K562 (cell line): Measurements from ENCODE around the gene ATRNL1. TPM values are rescaled to one million over a fixed set of nuclear protein-coding genes. Genes with fewer than 3 reads are reported as not detected.

ENCODE experiments used
- ATAC-seq: fragments of 200-7000 bp; cut with Tn5 transposase; 3 replicates; pipeline ENCODE4 v1.9.1; 2020; ENCODE audit warnings: moderate library complexity
- BruUV-seq: library from RNA; stranded (reverse); fragments of 400-500 nt; replicated peaks from 2 replicates; lab custom pipeline; 2021; lab: Mats Ljungman, UMichigan
- CTCF ChIA-PET: fragments of 300-600 bp; formaldehyde crosslinking; extraction: SDS; loops from one replicate; lab custom pipeline; 2021; ENCODE audit warnings: low intra/inter-chr PET ratio; lab: Yijun Ruan, JAX
- POLR2A ChIA-PET: fragments of 300-600, 350-650 bp; sonication (Branson Sonifier 250); formaldehyde crosslinking; extraction: SDS; loops from one replicate; lab custom pipeline; 2021; ENCODE audit warnings: antibody characterized with exemption, inconsistent platforms; lab: Yijun Ruan, JAX
- DNase-seq, 4 experiments: peaks; one replicate each; pipeline versions ENCODE4 v3.0.0 to v3.0.0-alpha.2; 2011 to 2018; ENCODE audit warnings: low spot score in 3 of 4, mixed read lengths in 3 of 4; ENCODE audit errors: extremely low read depth in 1 of 4
- FAIRE-seq: peaks from 2 replicates; lab custom pipeline; 2011; peaks lifted over from hg19 to GRCh38; lab: Jason Lieb, UNC
- H2AFZ ChIP-seq: 2 replicates; pipeline ENCODE4 v1.6.0; 2011; ENCODE audit warnings: low read depth, low read length, control low read depth, inconsistent platforms
- H3K27ac ChIP-seq: fragments of 200-600 bp; 3 replicates; pipeline ENCODE4 v1.8.0; 2011; ENCODE audit warnings: low read depth, mild to moderate bottlenecking, control low read depth, inconsistent platforms, low read length, moderate library complexity, mixed read lengths; ENCODE audit errors: extremely low read depth
- H3K27me3 ChIP-seq, 2 experiments: fragments of 300-600 bp in 1 of 2; 2 replicates in 1 of 2; 3 replicates in 1 of 2; pipeline versions ENCODE4 v1.6.0 to v1.8.0; 2011; ENCODE audit warnings: inconsistent platforms in 2 of 2, low read length in 2 of 2, mild to moderate bottlenecking in 1 of 2, mixed read lengths in 1 of 2, moderate library complexity in 1 of 2; ENCODE audit not compliant: control insufficient read depth in 2 of 2, insufficient read depth in 2 of 2
- H3K36me3 ChIP-seq: fragments of 300-600 bp; 3 replicates; pipeline ENCODE4 v1.8.0; 2011; ENCODE audit warnings: mild to moderate bottlenecking, low read length, inconsistent platforms; ENCODE audit not compliant: control insufficient read depth, insufficient read depth
- H3K4me1 ChIP-seq, 2 experiments: fragments of 200-600 bp in 1 of 2; replicated peaks in 1 of 2; 2 replicates in 1 of 2; 3 replicates in 1 of 2; pipeline versions ENCODE4 v1.5.1 to v1.8.0; 2011; ENCODE audit warnings: inconsistent platforms in 2 of 2, low read length in 2 of 2, mild to moderate bottlenecking in 1 of 2, mixed read lengths in 1 of 2, moderate library complexity in 1 of 2; ENCODE audit not compliant: control insufficient read depth in 2 of 2, insufficient read depth in 2 of 2
- H3K4me2 ChIP-seq: 2 replicates; pipeline ENCODE4 v1.6.1; 2011; ENCODE audit warnings: low read length, control low read depth, inconsistent platforms, mixed read lengths; ENCODE audit not compliant: insufficient read depth
- H3K4me3 ChIP-seq: fragments of 200-600 bp; sonication (generic), shearing (Covaris generic); 2 replicates; pipeline ENCODE4 v1.5.1; 2016; ENCODE audit warnings: control low read depth, inconsistent platforms
- H3K79me2 ChIP-seq: fragments of 200-600 bp; 3 replicates; pipeline ENCODE4 v1.8.0; 2011; ENCODE audit warnings: low read length, inconsistent platforms; ENCODE audit not compliant: control insufficient read depth, insufficient read depth
- H3K9ac ChIP-seq, 2 experiments: 2 replicates each; pipeline versions ENCODE4 v1.6.0 to v1.6.1; 2011; ENCODE audit warnings: low read depth in 2 of 2, low read length in 2 of 2, control low read depth in 1 of 2, inconsistent platforms in 1 of 2, mild to moderate bottlenecking in 1 of 2, mixed read lengths in 1 of 2; ENCODE audit not compliant: insufficient read depth in 1 of 2
- H3K9me1 ChIP-seq: one replicate; pipeline ENCODE4 v1.6.0; 2011; ENCODE audit warnings: inconsistent platforms, mild to moderate bottlenecking, low read length, moderate library complexity; ENCODE audit not compliant: control insufficient read depth, insufficient read depth
- H3K9me3 ChIP-seq: replicated peaks from 2 replicates; pipeline ENCODE4 v1.5.1; 2011; ENCODE audit warnings: low read depth, low read length, inconsistent platforms; ENCODE audit not compliant: control insufficient read depth, insufficient read depth
- H4K20me1 ChIP-seq: replicated peaks from 2 replicates; pipeline ENCODE4 v1.6.1; 2011; ENCODE audit warnings: low read length, inconsistent platforms, mixed read lengths; ENCODE audit not compliant: control insufficient read depth, insufficient read depth
- TSC22D4 ChIP-seq: fragments of 450-650 bp; IDR thresholded peaks from 2 replicates; pipeline ENCODE4 v1.6.1; 2016; ENCODE audit warnings: missing genetic modification characterization, missing biosample characterization, control low read depth
- WGBS: fragments of 100-300 bp; shearing (Covaris generic); methylation state at CpG from one replicate; pipeline ENCODE4 v1.1.6; 2016; ENCODE audit warnings: low coverage, mixed read lengths; ENCODE audit not compliant: insufficient coverage; ENCODE audit errors: missing lambda C conversion rate; 5-methylcytosine and 5-hydroxymethylcytosine counted together
- in situ Hi-C: fragments of 300-500 bp; cut with MboI; formaldehyde crosslinking; loops from 4 replicates; pipeline ENCODE4 v1.15.0; 2018; ENCODE audit warnings: inconsistent platforms, mixed read lengths
- intact Hi-C: fragments of 100-400 bp; cut with micrococcal nuclease; formaldehyde crosslinking; loops from 2 replicates; pipeline ENCODE4 v1.14.2; 2022
- polyA plus RNA-seq, 8 experiments: library from polyadenylated mRNA; depleted of rRNA in 4 of 8; stranded (reverse) in 5 of 8; unstranded in 3 of 8; fragments of >200 nt; fragmentation: Nextera tagmentation in 2 of 8; fragmentation: Illumina TruSeq in 1 of 8; extraction: Ambion mirVana in 2 of 8; extraction: Trizol in 1 of 8; gene quantifications; 2 replicates each; pipeline versions ENCODE4 v1.2.1 to v1.2.3, GENCODE V29; 2011 to 2014; ENCODE audit warnings: inconsistent platforms in 1 of 8, missing spikeins in 1 of 8
- total RNA-seq, 7 experiments: library from RNA; depleted of rRNA in 6 of 7; stranded (reverse); fragments of >200 nt in 6 of 7; fragmentation: Illumina TruSeq in 2 of 7; extraction: Trizol in 2 of 7; gene quantifications; 2 replicates each; pipeline versions ENCODE4 v1.2.1 to v1.2.3, GENCODE V29; 2011 to 2021; ENCODE audit warnings: low replicate concordance in 1 of 7
- TF ChIP-seq, protein P1 (sequence below): fragments of 450-650 bp; formaldehyde crosslinking; IDR thresholded peaks from 2 replicates; pipeline ENCODE4 v1.4.0; 2020; ENCODE audit warnings: mild to moderate bottlenecking, mixed read lengths
- TF ChIP-seq, protein P2 (sequence below): fragments of 450-650 bp; formaldehyde crosslinking; IDR thresholded peaks from 2 replicates; pipeline ENCODE4 v1.4.0; 2022; ENCODE audit warnings: missing genetic modification characterization

Gene ATRNL1
- total and polyA plus RNA-seq, 9 of the 15 experiments (the other 6 are each of a cell fraction or from before 2014, with no cell fraction given): 0.18 TPM; not detected in 8

DNA sequence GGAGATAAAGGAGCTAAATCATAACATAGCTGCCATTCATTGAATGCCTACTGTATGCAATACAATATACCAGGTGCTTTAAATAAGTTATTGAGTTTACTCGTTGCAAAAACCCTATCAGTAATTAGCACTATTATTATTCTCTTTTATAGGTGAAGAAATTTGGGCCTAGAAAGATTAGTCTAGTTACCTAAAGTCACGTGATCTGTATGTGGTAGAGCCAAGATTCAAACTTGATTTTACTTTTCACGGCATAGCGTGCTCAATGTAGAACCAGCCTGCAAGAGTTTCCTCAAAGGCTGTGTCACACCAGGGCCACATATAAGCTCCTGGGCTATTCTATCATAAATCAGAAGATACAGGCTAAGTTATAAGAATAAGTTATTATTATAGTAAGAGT lies 740.0 kb downstream of the ATRNL1 start:
- intact Hi-C loops: no loop called here
- TF ChIP-seq TSC22D4 (tag): no peak
- TF ChIP-seq, protein P1, sequence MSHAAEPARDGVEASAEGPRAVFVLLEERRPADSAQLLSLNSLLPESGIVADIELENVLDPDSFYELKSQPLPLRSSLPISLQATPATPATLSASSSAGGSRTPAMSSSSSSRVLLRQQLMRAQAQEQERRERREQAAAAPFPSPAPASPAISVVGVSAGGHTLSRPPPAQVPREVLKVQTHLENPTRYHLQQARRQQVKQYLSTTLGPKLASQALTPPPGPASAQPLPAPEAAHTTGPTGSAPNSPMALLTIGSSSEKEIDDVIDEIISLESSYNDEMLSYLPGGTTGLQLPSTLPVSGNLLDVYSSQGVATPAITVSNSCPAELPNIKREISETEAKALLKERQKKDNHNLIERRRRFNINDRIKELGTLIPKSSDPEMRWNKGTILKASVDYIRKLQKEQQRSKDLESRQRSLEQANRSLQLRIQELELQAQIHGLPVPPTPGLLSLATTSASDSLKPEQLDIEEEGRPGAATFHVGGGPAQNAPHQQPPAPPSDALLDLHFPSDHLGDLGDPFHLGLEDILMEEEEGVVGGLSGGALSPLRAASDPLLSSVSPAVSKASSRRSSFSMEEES (CRISPR knock-in tag): peak; percentile 84
- TF ChIP-seq, protein P2, sequence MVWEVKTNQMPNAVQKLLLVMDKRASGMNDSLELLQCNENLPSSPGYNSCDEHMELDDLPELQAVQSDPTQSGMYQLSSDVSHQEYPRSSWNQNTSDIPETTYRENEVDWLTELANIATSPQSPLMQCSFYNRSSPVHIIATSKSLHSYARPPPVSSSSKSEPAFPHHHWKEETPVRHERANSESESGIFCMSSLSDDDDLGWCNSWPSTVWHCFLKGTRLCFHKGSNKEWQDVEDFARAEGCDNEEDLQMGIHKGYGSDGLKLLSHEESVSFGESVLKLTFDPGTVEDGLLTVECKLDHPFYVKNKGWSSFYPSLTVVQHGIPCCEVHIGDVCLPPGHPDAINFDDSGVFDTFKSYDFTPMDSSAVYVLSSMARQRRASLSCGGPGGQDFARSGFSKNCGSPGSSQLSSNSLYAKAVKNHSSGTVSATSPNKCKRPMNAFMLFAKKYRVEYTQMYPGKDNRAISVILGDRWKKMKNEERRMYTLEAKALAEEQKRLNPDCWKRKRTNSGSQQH (CRISPR knock-in tag): no peak
- DNase-seq (no peak), FAIRE-seq (no peak), ATAC-seq (no peak)
- ChIA-PET POLR2A (no interaction called here), CTCF (no interaction called here)
- Histone ChIP-seq H3K9me1 (no peaks in the 10 kb centered on the region), H3K36me3 (no peaks in the 10 kb centered on the region), H3K9ac (no peak overlapping the region), H3K27me3 (no peaks in the 10 kb centered on the region), H3K4me1 (no peaks in the 10 kb centered on the region), H3K4me2 (no peak overlapping the region), H3K9me3 (no peaks in the 10 kb centered on the region), H4K20me1 (no peaks in the 10 kb centered on the region), H2AFZ (no peak overlapping the region), H3K79me2 (no peaks in the 10 kb centered on the region), H3K27ac (no peak overlapping the region), H3K4me3 (no peak overlapping the region)
- BruUV-seq: no TSS peak
- 2% methylated on average over 4 of the region's 4 CpGs for WGBS
- in situ Hi-C loops: no loop called here
